Measurements from ENCODE around the gene GRK5.

GRCh38 chr10:119384127-119384526 is 176.8 kb downstream of the GRK5 start:
- TF ChIP-seq CTCF (IDR thresholded peaks at IDR 0.05; ENCODE audit: low read length), result no peak
- TF ChIP-seq EZH2phosphoT487 (IDR thresholded peaks at IDR 0.05; ENCODE audit: low read length), result no peak

Measured in MM.1S (cell line).